BE2C (cell line): Measurements from ENCODE around the gene ADAMTS14.
"Not testable (repeated sequence)": the region's sequence is repeated elsewhere in the genome, so short reads cannot be mapped to it uniquely, and the experiment has no call there.

ENCODE experiments used
- DNase-seq: peaks from one replicate; pipeline ENCODE4 v3.0.0-alpha.2; 2020
- H3K27me3 ChIP-seq: fragments of 250-450 bp; sonication (Bioruptor Pico); 2 replicates; pipeline ENCODE4 v1.5.1; 2020; ENCODE audit warnings: mild to moderate bottlenecking
- H3K36me3 ChIP-seq: fragments of 250-450 bp; sonication (Bioruptor Pico); 2 replicates; pipeline ENCODE4 v1.5.1; 2020; ENCODE audit warnings: mild to moderate bottlenecking
- H3K4me1 ChIP-seq: fragments of 250-450 bp; sonication (Bioruptor Pico); 2 replicates; pipeline ENCODE4 v1.5.1; 2020
- H3K4me3 ChIP-seq: 2 replicates; pipeline ENCODE4 v1.5.1; 2011; ENCODE audit warnings: low read depth, low read length
- H3K9me3 ChIP-seq: fragments of 250-450 bp; sonication (Bioruptor Pico); 2 replicates; pipeline ENCODE4 v1.5.1; 2020
- CTCF ChIP-seq: IDR thresholded peaks from 2 replicates; pipeline ENCODE4 v1.5.1; 2012; ENCODE audit warnings: mild to moderate bottlenecking, low read depth, low read length

Gene ADAMTS14

DNA sequence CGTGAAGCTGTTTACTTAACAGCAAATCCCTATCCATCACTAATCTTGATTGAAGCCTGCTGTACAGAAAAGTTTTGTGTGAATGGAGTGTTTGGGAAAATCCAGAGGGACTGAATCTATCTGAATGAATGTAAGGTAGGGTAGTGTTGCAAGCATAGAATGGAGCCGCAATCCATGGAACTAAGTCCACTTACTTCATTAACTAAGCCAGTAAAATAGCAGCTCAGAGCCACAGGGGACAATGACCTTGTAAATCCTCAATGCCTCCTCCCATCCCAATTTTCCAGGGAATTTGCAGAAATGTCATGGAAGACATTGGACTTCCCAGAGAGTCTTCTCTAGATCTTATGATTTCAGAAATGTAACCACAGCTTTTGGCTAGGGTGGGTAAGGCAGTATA lies 97.7 kb downstream of the ADAMTS14 start:
- no peak for DNase-seq
- Histone ChIP-seq H3K9me3 (no peaks in the 10 kb centered on the region), H3K27me3 (no peaks in the 10 kb centered on the region), H3K4me3 (no peak overlapping the region), H3K36me3 (no peaks in the 10 kb centered on the region), H3K4me1 (no peaks in the 10 kb centered on the region)
- TF ChIP-seq CTCF: no peak

GRCh38 chr10:70770516-70770915 lies 98.2 kb downstream of the ADAMTS14 start:
- H3K9me3 ChIP-seq, H3K4me3 ChIP-seq, DNase-seq, H3K4me1 ChIP-seq, H3K36me3 ChIP-seq, H3K27me3 ChIP-seq: not testable (repeated sequence)

- Histone ChIP-seq H3K4me3 (no peak overlapping the region), H3K36me3 (no peaks in the 10 kb centered on the region), H3K9me3 (no peaks in the 10 kb centered on the region), H3K27me3 (no peaks in the 10 kb centered on the region), H3K4me1 (no peaks in the 10 kb centered on the region)
- no peak for DNase-seq
- TF ChIP-seq CTCF: no peak
These were observed 99.2 kb downstream of the ADAMTS14 start for GRCh38 chr10:70771311-70772194.

DNA sequence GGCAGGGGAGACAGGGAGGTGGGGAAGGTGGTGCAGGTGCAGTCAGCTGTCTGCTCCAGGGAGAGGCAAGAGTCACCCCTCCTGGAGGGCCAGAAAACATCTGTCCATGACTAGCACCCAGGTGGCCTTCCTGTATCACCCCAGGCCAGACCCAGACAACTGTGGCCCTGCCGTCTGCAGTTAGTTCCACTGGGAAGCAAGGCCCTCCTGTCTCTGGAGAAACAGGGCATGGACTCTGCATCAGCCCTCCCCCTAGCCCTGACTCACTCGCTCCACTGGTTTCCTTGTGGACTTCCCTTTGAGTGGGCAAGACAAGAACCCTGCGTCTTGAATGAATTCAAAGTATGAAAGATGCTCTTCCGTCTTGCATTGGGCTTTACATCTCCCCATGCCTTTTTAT lies 100.3 kb downstream of the ADAMTS14 start:
- H3K4me3 ChIP-seq: no peak overlapping the region
- no peaks in the 10 kb centered on the region for H3K4me1 ChIP-seq
- H3K36me3 ChIP-seq: no peaks in the 10 kb centered on the region
- no peaks in the 10 kb centered on the region for H3K27me3 ChIP-seq
- H3K9me3 ChIP-seq: no peaks in the 10 kb centered on the region
- DNase-seq: no peak
- no peak for TF ChIP-seq CTCF

GRCh38 chr10:70773461-70773860 lies 101.2 kb downstream of the ADAMTS14 start:
- Histone ChIP-seq H3K27me3 (no peaks in the 10 kb centered on the region), H3K4me1 (no peaks in the 10 kb centered on the region), H3K9me3 (no peaks in the 10 kb centered on the region), H3K4me3 (no peak overlapping the region), H3K36me3 (no peaks in the 10 kb centered on the region)
- no peak for DNase-seq
- TF ChIP-seq CTCF: no peak

DNA sequence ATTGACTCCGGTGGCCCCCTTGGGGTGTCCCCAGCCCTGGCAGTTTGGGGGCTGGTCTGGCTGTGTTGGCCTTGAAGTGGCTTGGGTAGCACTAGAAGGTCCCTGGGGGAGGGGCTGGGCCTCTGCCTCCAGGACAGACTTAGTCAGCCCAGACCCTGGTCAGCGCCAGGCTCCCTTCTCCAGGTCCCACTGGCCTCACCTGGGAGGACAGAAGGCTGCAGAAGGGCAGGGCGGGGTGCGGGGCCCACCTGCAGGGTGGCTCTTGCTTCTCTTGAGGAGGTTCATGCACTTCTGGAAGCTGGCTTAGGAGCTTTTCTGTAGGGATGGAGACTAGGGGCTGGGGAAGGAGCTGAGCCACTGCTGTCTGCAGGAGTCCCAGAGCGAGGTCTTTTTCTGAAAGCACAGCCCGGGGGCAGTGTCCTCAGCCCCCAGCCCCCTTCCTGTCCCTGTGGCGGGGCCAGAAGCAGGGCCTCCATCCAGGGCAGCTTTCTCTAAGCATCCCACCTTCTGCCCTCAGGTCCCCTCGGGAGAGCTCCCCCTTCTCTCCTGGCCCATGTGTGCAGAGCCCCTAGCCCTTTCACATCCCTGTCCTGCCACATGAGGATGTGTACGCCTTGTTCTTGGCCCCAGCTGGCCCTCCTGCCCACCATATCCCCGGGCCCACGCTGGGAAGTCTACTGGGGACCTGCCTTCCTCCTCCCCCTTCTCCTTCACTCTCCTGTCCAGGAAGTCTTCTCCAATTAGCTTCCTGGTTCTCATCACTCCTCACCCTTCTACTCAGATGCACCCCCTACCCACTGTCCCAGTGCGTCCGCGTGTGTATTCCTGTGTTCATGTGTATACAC lies 101.9 kb downstream of the ADAMTS14 start:
- no peaks in the 10 kb centered on the region for H3K36me3 ChIP-seq
- TF ChIP-seq CTCF: no peak
- no peaks in the 10 kb centered on the region for H3K9me3 ChIP-seq
- no peak overlapping the region for H3K4me3 ChIP-seq
- DNase-seq: no peak
- 0 out of 2 replicates have a peak, but pooled peaks cover 2% of the 10 kb centered on the region for H3K4me1 ChIP-seq
- no peaks in the 10 kb centered on the region for H3K27me3 ChIP-seq
